Superior temporal gyrus (tissue), 1 donor: Measurements from ENCODE around the gene JAM2.

Experiments
- DNase-seq: peaks from one replicate; pipeline ENCODE4 v3.0.0-alpha.2; 2016; ENCODE audit errors: extremely low spot score

Gene JAM2

DNA sequence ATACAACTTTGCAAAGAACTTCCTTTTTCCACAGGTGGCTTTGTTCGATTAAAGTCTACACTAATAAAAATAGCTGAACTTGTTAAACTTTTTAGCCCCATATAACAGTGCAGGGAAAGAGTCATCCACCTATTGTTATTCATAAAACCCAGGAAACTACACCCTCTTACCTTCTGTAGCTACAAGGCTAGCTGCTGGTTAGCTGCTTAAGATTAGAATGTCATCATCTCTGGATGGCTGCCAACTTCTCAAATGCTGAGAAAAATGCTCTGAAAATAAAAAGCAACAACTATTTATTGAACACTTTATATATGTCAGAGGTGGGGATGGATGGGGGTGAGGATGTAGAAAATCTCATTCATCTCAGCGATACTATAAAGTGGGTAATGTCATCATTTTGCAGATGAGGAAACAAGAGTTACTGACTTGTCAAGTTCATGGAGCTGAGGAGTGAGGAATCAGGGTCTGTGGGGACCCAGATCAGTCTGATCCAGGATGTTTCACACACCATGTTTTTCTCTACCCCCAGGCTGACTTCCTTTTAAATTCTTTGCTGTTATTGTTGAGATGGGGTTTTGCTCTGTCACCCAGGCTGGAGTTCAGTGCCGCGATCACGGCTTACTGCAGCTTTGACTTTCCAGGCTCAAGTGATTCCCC, 78.6 kb downstream of the JAM2 start:
- no peak for DNase-seq

- no peak for DNase-seq
Measured at GRCh38 chr21:25721987-25722386, 82.9 kb downstream of the JAM2 start.

GRCh38 chr21:25722631-25723030, 83.6 kb downstream of the JAM2 start:
- no peak for DNase-seq

- DNase-seq = no peak
Measured at GRCh38 chr21:25732091-25732760, 93.2 kb downstream of the JAM2 start.

DNA sequence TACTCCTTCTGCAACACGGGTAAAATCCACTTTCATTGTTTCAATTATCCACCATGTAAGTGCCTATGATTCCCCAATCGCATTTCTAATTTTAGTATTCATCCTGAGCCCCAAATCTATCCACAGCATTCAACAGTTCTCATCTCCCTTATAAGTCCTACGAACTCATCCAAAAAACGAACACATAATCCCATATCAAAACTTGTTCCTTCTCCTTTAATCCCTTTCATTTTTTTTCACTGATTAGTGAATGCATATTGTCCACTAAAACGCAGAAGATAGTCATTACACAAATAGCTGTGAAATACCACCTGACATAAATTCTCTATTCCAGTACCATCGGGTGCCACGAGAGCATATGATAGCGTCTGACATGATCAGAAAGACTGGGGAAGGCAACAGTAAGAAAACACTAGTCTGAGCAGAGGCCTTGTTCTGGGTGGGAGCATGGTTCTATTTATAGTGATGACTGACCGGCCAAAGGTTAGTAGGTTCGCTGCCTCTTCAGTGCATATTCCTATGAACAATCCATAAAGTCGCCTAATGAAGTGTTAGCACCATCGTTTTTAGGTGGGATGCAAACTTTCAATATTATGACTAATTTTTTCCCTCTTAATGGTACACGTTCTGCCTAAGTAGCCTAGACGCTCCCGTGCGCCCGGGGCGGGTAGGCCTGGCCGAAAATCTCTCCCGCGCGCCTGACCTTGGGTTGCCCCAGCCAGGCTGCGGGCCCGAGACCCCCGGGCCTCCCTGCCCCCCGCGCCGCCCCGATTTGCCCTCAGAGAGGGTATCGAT, 95.0 kb downstream of the JAM2 start:
- peak; percentile 48 for DNase-seq

GRCh38 chr21:25734654-25734903, 95.5 kb downstream of the JAM2 start:
- DNase-seq = no peak

- DNase-seq = peak; percentile 99
Measured at GRCh38 chr21:25734904-25735645, 96.0 kb downstream of the JAM2 start, which contains the start of the genes ATP5PF and GABPA. Gene ATP5PF, minus strand, starts transcription at chr21:25734904. Its CDS starts 5,110 bp downstream, at chr21:25729794. Gene GABPA, plus strand, starts transcription at chr21:25734972. Its CDS starts 6,627 bp downstream, at chr21:25741599.

- peak; percentile 57 for DNase-seq
Measured at GRCh38 chr21:25735646-25736597, 96.9 kb downstream of the JAM2 start.

- DNase-seq = no peak
Measured at GRCh38 chr21:25737421-25737820, 98.4 kb downstream of the JAM2 start.

DNA sequence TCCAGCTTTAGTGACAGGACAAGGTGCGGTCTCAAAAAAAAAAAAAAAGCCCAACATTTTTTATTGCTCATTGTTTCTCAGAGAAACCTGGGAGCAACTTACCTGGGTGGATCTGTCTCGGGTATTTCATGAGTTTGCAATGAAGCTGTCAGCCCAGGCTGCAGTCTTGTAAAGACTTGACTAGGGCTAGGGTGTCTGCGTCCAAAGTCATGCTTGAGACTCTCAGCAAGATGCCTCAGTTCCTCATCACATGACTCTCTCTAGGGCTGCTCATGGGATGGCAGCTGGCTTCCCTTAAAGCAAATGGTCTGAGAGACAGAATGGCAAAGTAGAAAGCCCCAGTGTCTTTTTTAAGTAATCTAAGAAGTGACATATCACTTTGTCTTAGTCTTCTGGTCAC, 103.8 kb downstream of the JAM2 start:
- DNase-seq = no peak

DNA sequence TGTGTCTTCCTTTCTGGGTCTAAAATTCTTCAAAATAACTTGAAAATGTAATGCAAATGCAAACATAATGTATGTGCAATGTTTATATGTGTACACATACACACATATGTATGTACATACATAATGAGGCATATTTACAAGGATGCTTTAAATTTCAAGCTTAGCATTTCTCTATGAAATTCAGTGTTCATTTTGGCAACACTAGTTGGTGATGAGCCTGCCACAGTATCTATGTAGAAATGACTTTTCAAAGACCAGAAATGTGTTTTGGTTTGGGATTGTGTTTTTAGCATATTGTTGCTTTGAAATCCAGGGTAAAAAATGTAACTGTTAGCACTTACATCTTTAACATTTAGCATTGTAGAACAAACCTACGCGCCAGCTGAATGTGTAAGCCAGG, 105.8 kb downstream of the JAM2 start:
- no peak for DNase-seq

DNA sequence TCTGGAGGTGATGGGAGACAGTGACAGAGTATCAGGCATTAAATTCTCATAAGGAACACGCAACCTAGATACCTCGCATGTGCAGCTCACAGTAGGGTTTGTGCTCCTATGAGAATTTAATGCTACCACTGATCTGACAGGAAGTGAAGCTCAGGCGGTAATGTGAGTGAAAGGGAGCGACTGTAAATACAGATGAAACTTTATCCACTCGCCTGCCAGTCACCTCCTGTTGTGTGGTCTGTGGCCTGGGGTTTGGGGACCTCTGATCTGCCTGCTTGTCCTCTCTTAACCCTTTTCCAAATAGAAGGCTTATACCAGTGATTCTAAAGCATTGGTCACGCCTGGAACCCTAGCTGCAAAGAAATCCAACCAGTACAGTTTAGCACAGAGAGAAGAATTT, 111.0 kb downstream of the JAM2 start:
- DNase-seq = no peak

DNA sequence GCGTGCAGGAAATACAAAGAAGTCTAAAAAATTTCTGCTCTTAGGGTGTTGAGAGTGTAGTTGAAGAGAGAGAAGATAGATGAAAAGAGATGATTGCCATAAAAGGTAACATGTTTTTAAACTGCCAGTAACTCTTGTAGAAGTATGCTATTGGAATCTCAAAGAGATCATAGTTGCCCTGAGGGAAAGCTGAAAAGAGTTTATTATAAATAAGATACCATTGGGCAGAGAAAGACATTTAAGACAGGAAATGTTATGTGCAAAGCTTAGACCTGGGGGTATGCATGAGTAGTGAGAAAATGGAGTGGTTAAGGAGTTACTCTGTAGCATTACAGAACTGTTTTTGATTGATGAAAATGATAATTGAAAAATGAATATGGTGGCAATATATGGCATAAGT, 113.4 kb downstream of the JAM2 start:
- DNase-seq = no peak

DNA sequence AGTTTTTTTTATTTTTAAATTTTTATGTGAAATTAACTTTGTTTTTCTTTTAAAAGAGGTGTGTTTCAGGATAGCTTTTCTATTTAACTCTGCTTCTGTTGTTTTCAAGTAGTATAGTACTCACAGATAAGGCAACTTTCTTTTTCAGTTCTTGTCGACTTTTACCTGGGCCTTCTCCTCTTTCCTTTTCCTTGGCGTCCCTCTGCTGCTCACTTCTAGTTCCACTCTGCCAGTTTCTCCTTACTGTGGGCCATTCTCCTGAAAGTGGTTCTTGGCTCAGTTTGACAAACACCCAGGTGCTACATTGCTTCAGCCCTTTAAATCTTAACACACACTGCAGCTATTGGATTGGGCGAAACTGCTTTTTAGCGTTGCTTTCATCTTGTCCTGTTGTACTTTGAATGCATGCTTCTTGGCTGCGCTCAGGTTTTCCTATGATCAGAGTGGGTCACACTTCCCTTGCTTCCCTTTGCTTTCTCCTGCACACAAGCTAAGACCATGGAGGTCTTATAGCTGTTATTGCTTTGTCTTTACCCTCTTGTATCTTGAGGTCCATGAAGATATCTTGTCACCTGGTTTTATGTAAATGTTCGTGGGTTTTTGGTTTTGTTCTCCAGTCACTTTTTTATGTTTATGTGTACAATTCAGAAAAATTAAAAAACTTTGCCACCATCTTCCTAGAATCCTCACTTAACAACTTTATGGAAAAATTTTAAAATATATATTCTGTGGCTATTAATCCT, 117.3 kb downstream of the JAM2 start:
- no peak for DNase-seq

GRCh38 chr21:25757531-25757930, 118.5 kb downstream of the JAM2 start:
- DNase-seq = no peak

DNA sequence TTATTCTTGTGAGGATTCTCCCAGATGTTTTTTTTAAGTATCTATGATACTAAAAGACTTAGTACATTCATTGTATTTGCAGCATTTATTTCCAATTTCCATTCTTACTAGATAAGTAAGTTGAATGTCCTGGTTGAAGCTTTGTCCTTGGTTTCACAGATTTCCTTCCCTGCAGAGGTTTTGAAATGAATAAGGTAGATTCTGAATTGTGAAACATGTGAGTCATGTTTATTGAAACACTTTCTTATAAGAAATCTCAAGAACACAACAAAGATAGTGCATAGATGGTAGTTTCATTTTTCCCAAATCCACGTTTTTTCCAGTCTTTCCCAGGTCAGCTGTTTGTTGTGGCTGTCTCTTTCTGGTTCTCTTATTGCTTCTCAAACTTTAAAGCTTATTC, 120.5 kb downstream of the JAM2 start:
- no peak for DNase-seq

DNA sequence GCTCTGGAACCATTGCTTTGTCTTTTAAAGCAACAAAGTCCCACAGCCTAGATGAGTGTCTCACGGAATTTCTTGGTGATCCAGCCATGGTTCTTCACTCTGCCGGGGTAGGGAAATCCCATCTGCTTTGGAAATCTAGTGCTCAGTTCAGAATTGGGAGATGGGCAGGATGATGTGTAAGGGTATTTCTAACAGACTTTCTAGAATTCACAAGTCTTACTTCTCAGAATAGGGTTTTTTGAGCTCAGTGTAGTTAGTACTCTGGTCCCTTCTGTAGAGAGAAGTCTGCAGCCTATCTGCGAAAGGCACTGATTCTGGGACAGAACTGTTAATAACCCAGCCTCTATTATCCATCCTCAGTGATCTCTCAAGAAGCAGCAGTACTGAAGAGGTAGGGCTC, 121.0 kb downstream of the JAM2 start:
- DNase-seq = no peak

DNA sequence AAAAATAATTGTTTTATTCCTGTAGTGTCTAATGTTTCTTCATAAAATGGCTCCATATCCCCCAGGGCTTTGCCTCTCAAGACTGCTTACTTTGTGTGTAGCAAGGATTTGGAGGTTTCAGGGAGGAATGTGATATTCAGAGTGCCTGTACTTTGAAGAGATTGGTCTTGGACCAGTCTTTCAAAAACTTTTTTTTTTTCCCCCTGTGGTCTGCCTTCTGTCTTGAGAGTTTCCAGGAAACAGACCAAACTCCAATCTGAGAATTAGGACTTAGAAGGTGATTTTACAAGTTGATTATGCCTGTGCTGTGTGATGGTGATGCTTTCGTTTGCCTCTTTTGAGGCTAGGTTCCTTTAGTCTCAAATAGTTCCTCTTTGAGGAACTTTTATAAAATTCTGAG, 121.6 kb downstream of the JAM2 start:
- DNase-seq = no peak

- DNase-seq = no peak
Measured at GRCh38 chr21:25764065-25764464, 125.0 kb downstream of the JAM2 start.
